Right atrium auricular region (tissue), 2 donors: ENCODE measurements around the gene EXOSC3. TPM values are rescaled to one million over a fixed set of nuclear protein-coding genes. Genes with fewer than 3 reads are reported as not detected.

ENCODE experiments used
- DNase-seq: peaks from one replicate; pipeline ENCODE4 v3.0.0-alpha.2; 2019; ENCODE audit warnings: low spot score
- H3K27ac ChIP-seq, 2 donors: fragments of 200-600 bp; sonication (generic); 1 replicate in 1 of 2; 2 replicates in 1 of 2; pipeline ENCODE4 v1.5.1; 2016 to 2019
- H3K27me3 ChIP-seq, 2 donors: fragments of 200-600 bp; sonication (generic); one replicate each; pipeline versions ENCODE4 v1.5.1 to v1.6.0; 2017 to 2019
- H3K36me3 ChIP-seq: fragments of 200-600 bp; sonication (generic); one replicate; pipeline ENCODE4 v1.5.1; 2016
- H3K4me1 ChIP-seq, 2 donors: fragments of 200-600 bp; sonication (generic); one replicate each; pipeline versions ENCODE4 v1.5.1 to v1.6.0; 2017 to 2019
- H3K4me3 ChIP-seq, 2 donors: fragments of 200-600 bp; sonication (generic); 1 replicate in 1 of 2; 2 replicates in 1 of 2; pipeline ENCODE4 v1.5.1; 2017 to 2019; ENCODE audit warnings: mild to moderate bottlenecking in 1 of 2, moderate library complexity in 1 of 2
- H3K9me3 ChIP-seq, 2 donors: fragments of 200-600 bp; sonication (generic); one replicate each; pipeline ENCODE4 v1.5.1; 2019
- total RNA-seq, 2 donors: library from RNA; depleted of rRNA; stranded (reverse); fragments of >200 nt; gene quantifications; one replicate each; pipeline ENCODE4 v1.1.0, GENCODE V29; 2016
- TF ChIP-seq, protein P1 (sequence below), 2 donors: fragments of 200-600 bp; sonication (generic); IDR thresholded peaks; one replicate each; pipeline ENCODE4 v1.5.1; 2019; ENCODE audit warnings: antibody characterized with exemption in 2 of 2

The EXOSC3 gene
- total RNA-seq, 2 donors from 2014 or later: 14.1 to 16.9 TPM

- TF ChIP-seq, protein P1, sequence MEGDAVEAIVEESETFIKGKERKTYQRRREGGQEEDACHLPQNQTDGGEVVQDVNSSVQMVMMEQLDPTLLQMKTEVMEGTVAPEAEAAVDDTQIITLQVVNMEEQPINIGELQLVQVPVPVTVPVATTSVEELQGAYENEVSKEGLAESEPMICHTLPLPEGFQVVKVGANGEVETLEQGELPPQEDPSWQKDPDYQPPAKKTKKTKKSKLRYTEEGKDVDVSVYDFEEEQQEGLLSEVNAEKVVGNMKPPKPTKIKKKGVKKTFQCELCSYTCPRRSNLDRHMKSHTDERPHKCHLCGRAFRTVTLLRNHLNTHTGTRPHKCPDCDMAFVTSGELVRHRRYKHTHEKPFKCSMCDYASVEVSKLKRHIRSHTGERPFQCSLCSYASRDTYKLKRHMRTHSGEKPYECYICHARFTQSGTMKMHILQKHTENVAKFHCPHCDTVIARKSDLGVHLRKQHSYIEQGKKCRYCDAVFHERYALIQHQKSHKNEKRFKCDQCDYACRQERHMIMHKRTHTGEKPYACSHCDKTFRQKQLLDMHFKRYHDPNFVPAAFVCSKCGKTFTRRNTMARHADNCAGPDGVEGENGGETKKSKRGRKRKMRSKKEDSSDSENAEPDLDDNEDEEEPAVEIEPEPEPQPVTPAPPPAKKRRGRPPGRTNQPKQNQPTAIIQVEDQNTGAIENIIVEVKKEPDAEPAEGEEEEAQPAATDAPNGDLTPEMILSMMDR (IDR thresholded peaks at IDR 0.05): no peak
- Histone ChIP-seq H3K36me3 (no peaks in the 10 kb centered on the region), H3K9me3 (no peaks in the 10 kb centered on the region), H3K4me1 (peaks cover 0 to 31% of the 10 kb centered on the region in 2 donors), H3K4me3 (no peak overlapping the region), H3K27me3 (no peaks in the 10 kb centered on the region), H3K27ac (no peak overlapping the region)
- no peak for DNase-seq
Measured at GRCh38 chr9:37798677-37799076, 13.8 kb upstream of the EXOSC3 start.

GRCh38 chr9:37796232-37796631 lies 11.4 kb upstream of the EXOSC3 start:
- TF ChIP-seq, protein P1 (IDR thresholded peaks at IDR 0.05): no peak
- Histone ChIP-seq H3K36me3 (no peaks in the 10 kb centered on the region), H3K9me3 (no peaks in the 10 kb centered on the region), H3K27ac (no peak overlapping the region), H3K27me3 (no peaks in the 10 kb centered on the region), H3K4me3 (no peak overlapping the region), H3K4me1 (peaks cover 0 to 8% of the 10 kb centered on the region in 2 donors)
- no peak for DNase-seq

DNA sequence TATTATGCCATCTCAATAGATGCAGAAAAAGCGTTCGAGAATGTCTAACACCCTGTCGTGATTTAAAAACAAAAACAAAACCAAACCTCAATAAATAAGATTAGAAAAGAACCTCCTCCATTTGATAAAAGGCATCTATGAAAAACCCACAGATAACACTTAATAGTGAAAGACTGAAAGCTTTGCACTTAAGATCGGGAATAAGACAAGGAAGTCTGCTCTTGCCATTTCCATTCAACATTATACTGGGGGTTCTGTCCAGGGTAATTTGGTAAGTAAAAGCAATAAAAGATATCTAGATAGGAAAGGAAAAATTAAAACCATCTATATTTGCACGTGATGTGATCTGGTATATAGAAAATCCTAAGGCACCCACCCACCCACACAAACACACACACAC lies 7.3 kb upstream of the EXOSC3 start:
- TF ChIP-seq, protein P1 (IDR thresholded peaks at IDR 0.05): no peak
- no peak for DNase-seq
- Histone ChIP-seq H3K4me1 (no peaks in the 10 kb centered on the region), H3K27me3 (no peaks in the 10 kb centered on the region), H3K4me3 (no peak overlapping the region), H3K36me3 (no peaks in the 10 kb centered on the region), H3K27ac (no peak overlapping the region), H3K9me3 (no peaks in the 10 kb centered on the region)

GRCh38 chr9:37790096-37790495 lies 5.2 kb upstream of the EXOSC3 start:
- DNase-seq: no peak
- Histone ChIP-seq H3K27me3 (no peaks in the 10 kb centered on the region), H3K9me3 (no peaks in the 10 kb centered on the region), H3K36me3 (no peaks in the 10 kb centered on the region), H3K4me1 (no peaks in the 10 kb centered on the region), H3K4me3 (no peak overlapping the region), H3K27ac (no peak overlapping the region)
- TF ChIP-seq, protein P1 (IDR thresholded peaks at IDR 0.05): no peak

DNA sequence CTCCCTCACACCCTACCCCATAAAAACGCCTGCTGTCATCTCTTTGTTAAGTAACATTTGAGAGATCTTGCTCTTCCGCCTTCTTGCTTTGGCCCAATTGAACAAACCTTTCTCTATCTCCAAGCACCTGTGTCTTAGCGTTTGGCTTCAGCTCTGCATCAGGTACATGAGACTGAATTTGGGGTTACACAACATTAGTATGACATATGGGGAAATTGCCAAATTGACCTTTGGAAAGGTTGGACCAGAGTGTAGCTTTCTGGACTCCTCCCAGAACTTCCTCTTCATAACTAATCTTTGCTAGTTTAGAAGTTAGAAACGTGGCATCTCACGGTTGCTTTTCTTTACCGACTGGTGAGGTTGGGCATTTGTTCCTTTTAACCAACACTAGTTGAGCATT lies 3.5 kb upstream of the EXOSC3 start:
- H3K4me1 ChIP-seq: peaks cover 0 to 11% of the 10 kb centered on the region in 2 donors
- H3K9me3 ChIP-seq: no peaks in the 10 kb centered on the region
- H3K4me3 ChIP-seq: no peak overlapping the region
- no peaks in the 10 kb centered on the region for H3K36me3 ChIP-seq
- TF ChIP-seq, protein P1 (IDR thresholded peaks at IDR 0.05): no peak
- DNase-seq: no peak
- no peak overlapping the region for H3K27ac ChIP-seq
- no peaks in the 10 kb centered on the region for H3K27me3 ChIP-seq

GRCh38 chr9:37787059-37787458 lies 2.2 kb upstream of the EXOSC3 start:
- Histone ChIP-seq H3K36me3 (peaks cover 11% of the 10 kb centered on the region), H3K27me3 (no peaks in the 10 kb centered on the region), H3K4me1 (peaks cover 0 to 15% of the 10 kb centered on the region in 2 donors), H3K9me3 (no peaks in the 10 kb centered on the region), H3K27ac (no peak overlapping the region), H3K4me3 (no peak overlapping the region)
- TF ChIP-seq, protein P1 (IDR thresholded peaks at IDR 0.05): no peak
- no peak for DNase-seq
